ENCODE measurements around the gene DLG2. TPM values are rescaled to one million over a fixed set of nuclear protein-coding genes. Genes with fewer than 3 reads are reported as not detected.

The DLG2 gene
- total and polyA plus RNA-seq, 2 donors (not counting 3 experiments of a cell fraction or from before 2014, with no cell fraction given), result 0.15 to 1.1 TPM

DNA sequence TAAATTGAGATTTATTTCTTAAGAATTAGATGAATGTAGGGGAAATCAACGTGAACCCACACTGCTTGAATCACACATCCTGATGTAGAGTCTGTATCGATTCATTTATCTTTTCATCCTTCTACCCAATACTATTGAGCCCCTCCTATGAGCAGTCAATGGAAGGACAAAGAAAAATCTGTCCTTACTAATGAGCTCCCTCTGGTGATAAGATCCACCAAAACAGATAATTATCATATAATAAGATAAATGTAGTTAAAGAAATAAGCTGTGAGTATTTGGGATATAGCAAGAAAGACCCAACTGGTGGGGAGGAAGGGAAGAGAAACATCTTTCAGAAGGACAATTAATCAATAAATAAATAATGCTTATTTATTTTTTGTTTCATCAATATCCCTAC, 1955.9 kb downstream of the DLG2 start:
- BruUV-seq (replicated peaks), result no TSS peak
- Histone ChIP-seq H3K9me3 (replicated peaks; ENCODE audit: control insufficient read depth, insufficient read depth, low read length) (no peaks in the 10 kb centered on the region), H3K4me1 (ENCODE audit: control insufficient read depth, extremely low read depth, insufficient read depth, low read length) (no peaks in the 10 kb centered on the region), H3K9ac (replicated peaks; ENCODE audit: extremely low read depth, insufficient read depth, low read length) (no peak overlapping the region), H3K27me3 (ENCODE audit: control insufficient read depth in 2 of 2, insufficient read depth in 2 of 2, low read length in 2 of 2) (no peaks in the 10 kb centered on the region), H3K27ac (ENCODE audit: insufficient read depth, low read depth, low read length) (no peak overlapping the region), H3K9me1 (replicated peaks; ENCODE audit: control insufficient read depth, extremely low read depth, insufficient read depth, low read length) (no peaks in the 10 kb centered on the region), H2AFZ (ENCODE audit: low read depth, low read length) (no peak overlapping the region), H3K4me3 (replicated peaks in 1 of 3; ENCODE audit: insufficient read depth in 1 of 3, low read depth in 1 of 3, low read length in 3 of 3) (no peak overlapping the region), H4K20me1 (replicated peaks; ENCODE audit: control insufficient read depth, extremely low read depth, insufficient read depth, low read length) (no peaks in the 10 kb centered on the region), H3K36me3 (ENCODE audit: control insufficient read depth in 2 of 2, extremely low read depth in 1 of 2, insufficient read depth in 2 of 2, low read length in 2 of 2) (no peaks in the 10 kb centered on the region), H3K79me2 (ENCODE audit: control insufficient read depth, insufficient read depth, low read length) (no peaks in the 10 kb centered on the region), H3K4me2 (ENCODE audit: insufficient read depth, low read length) (no peak overlapping the region)
- ChIA-PET POLR2A (no interaction called here), CTCF (interaction anchor here (0.9 to 1.2 kb wide), 3 partner anchors 13 to 378 kb away, joined by 3 to 12 read pairs (median 4); no protein-coding TSS in a partner anchor)
- no peak for DNase-seq (ENCODE audit: low read depth, low spot score)
- dilution Hi-C loops (cut with MboI; ENCODE audit: extremely low pct_ligation_motif_present, low sequenced_read_pairs), result no loop called here
- intact Hi-C loops (cut with micrococcal nuclease), result no loop called here
- no peak for TF ChIP-seq GATA2 (IDR thresholded peaks at IDR 0.05; ENCODE audit: insufficient read depth, insufficient read length, low read depth, low read length)
- TF ChIP-seq EZH2 (IDR thresholded peaks at IDR 0.05; ENCODE audit: borderline replicate concordance, low read depth, low read length, severe bottlenecking), result no peak
- no peak for TF ChIP-seq JUN (IDR thresholded peaks at IDR 0.05; ENCODE audit: borderline replicate concordance, insufficient read depth, insufficient read length, low read depth)
- TF ChIP-seq FOS (IDR thresholded peaks at IDR 0.05; ENCODE audit: borderline replicate concordance, insufficient read depth, low read length), result no peak
- no peak for TF ChIP-seq MAX (IDR thresholded peaks at IDR 0.05; ENCODE audit: insufficient read depth, insufficient read length)
- TF ChIP-seq POLR2A (IDR thresholded peaks at IDR 0.05; ENCODE audit: low read depth, low read length), result no peak
- TF ChIP-seq CTCF (IDR thresholded peaks at IDR 0.05; ENCODE audit: extremely low read depth in 1 of 2, insufficient read depth in 1 of 2, low read depth in 1 of 2, low read length in 2 of 2), result no peak
- TF ChIP-seq MYC (IDR thresholded peaks at IDR 0.05; ENCODE audit: low read depth, low read length), result no peak
- no peak for TF ChIP-seq POLR2AphosphoS5 (IDR thresholded peaks at IDR 0.05; ENCODE audit: insufficient read depth, low read depth, low read length)
- FAIRE-seq, result no peak
